ENCODE results near the gene CHST13.

The CHST13 gene

DNA sequence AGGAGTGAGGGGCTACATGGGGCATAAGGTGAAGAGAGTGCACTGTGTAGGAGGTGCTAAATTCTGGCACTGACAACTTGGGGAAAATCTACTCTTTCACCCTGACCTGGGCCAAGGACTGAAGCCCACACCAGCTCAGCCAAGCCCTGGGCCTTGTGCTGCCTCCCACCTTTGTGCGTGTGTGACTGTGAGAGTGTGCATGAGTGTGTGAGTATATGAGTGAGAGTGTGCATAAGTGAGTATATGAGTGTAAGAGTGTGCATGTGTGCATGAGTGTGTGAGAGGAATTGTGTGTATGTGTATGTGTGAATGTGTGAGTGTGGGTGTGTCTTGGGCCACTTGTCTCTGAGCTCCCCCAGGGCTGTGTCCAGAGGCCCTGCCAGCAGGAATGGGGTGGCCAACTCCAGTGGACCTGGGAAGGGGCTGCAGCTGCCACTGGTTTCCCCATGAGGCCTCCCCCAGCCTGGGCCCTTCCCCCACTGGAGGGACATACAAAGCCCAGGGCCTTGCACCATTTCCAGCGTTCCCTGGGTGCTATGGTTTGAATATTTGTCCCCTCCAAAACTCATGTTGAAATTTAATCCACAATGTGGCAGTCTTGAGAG, 19.6 kb downstream of the CHST13 start:
- DNase-seq, result no peak

DNA sequence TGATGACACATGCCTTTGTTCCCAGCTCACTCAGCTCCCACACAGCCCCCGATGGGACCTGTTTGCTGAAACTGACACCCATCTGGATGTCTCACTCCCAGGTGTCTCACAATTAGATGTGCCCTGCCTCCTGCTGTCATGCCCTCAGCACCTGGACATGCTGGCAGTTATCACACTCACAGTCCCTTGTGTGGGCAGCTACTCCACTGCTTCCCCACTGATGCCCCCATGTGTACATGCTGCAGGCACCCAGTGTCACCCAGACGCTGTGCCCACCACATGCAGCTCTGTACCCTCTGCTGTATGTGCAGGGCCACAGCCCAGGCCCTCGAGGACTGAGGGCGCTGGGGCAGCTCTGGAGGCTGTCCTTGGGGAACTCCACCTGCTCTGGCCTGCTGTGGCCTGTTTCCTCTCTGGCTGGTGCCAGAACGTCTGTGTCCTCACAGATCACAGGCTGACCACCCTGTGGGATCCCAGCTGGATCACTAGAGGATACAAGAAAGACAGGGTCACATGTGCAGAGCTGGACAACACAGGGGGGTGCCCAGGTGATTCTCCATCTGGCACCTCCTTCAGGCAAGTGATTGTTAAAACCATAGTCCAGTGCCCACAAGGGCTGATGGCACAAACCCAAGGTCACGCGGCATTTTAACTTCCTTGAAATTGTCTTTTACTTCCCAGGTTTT, 20.8 kb downstream of the CHST13 start:
- DNase-seq, result no peak

DNA sequence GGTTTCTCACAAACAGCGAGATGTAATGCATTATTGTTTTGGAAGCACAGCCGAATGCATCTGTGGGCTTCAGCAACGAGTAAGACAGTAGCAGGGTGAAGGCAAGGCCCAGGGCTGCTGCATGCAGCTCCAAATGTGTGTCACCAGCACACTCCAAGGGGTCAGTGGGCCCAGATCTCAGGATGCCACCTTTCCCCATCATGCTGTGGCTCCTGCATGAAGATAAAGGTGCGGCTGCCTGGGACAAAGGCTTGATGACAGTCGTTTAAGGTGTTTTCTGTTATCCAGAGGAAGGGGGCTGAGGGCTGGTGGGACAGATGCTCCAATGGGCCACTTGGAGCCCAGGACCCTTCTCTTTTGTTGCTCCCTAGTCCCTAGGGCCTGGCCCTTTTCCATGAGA, 21.6 kb downstream of the CHST13 start:
- DNase-seq, result no peak

DNA sequence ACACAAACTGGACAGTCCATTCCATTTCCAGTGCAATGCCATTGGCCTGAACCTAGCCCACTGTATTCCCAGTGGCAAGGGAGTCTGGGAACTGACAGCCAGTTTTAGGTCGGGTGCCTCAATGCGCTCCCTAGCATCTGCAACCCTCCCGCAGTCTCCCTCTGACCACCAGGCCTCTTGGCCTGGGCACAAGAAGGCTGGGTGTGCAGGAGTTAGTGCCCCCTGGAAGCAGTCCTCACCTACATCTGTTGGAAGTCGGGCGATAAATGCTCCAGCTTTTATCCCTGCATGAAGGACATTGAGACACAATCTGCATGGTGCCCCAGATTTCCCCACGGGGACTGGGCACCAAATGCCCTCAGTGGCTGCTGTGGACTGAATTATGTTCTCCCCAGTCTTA, 22.1 kb downstream of the CHST13 start:
- DNase-seq, result no peak

DNA sequence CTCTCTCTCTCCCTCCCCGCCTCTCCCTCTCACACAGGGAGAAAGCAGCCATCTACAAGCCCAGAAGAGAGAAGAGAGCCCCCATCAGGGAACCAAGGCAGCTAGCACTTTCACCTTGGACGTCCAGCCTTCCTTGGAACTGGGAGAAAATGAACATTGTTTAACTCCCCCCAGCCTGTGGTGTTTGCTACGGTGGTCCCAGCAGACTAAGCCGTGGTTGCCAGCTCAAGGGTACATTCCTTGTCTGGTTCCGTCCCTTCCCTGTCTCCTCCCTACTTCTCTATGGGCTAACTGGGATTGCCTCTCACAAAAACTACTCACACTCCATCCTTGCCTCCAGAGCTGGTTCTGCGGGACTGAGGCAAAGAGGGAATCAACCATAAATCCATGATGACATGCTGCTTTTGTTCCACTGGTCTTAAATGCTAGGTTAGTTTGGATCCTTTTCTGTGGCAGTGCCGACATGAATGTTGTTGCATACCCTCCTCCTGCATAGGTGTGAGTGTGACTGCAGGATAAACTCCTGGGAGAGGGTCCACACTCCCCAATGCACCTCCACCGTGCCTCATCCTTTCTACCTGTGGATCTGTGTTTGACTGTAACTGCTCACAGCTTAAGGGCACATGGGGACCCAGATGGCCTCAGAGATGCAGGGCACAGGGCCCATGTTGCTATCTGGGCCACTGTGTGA, 22.7 kb downstream of the CHST13 start:
- no peak for DNase-seq

DNA sequence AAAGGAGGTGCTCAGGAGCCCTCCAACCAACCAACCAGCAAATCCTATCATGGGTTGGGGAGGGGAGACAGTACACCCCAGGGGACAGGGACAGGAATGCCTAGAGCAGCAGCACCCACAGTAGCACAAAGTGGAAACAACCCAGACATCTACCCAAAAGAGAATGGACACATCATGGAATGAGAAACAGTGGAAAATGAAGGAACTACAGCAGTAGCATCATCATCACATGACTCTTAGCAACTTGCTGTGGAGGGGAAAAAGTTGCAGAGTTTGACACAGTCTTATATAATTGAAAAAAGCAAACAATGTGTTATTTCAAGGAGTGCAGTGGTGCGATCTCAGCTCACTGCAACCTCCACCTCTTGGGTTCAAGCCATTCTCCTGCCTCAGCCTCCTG, 23.8 kb downstream of the CHST13 start:
- no peak for DNase-seq

DNA sequence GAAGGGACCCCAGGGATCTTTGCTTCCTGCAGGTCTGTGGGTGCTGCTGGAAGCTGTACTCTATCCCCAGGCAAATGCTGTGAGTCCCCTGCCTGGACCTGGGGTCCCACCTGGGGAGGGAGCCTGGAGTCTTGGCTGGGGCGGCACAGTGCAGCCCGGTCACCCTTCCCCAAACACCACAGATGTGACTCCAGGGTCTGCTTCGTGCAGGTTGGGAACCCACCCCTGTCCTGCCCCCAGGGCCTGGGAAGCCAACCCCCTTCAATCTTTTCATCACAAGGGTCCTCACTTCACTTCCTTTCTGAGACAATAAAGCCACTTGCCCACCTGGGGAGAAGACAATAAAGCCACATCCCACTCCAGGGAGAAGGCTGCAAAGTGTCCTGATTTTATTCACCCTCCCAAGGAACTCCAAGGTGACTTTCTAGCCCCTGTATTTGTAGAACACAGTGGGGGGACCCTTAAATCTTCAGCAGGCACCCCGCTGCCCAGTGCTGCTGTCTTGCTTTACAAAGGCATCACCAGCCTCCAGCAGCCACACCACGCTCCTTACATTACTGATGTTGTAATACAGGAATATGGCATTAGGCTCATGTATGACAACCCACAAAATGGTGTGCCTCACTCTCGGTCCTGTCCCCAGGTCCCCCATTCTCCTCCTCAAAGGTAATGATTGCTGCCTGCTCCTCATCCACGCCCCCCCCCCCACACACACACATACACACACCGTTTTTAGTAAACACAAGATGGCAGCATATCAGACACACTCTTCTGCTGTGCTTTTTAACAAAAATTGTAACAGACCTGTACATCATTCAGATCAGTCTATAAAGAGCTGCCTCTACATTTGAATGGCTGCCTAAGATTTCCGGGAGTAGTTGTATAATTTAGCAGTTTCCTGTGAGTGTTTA, 24.9 kb downstream of the CHST13 start:
- no peak for DNase-seq

DNA sequence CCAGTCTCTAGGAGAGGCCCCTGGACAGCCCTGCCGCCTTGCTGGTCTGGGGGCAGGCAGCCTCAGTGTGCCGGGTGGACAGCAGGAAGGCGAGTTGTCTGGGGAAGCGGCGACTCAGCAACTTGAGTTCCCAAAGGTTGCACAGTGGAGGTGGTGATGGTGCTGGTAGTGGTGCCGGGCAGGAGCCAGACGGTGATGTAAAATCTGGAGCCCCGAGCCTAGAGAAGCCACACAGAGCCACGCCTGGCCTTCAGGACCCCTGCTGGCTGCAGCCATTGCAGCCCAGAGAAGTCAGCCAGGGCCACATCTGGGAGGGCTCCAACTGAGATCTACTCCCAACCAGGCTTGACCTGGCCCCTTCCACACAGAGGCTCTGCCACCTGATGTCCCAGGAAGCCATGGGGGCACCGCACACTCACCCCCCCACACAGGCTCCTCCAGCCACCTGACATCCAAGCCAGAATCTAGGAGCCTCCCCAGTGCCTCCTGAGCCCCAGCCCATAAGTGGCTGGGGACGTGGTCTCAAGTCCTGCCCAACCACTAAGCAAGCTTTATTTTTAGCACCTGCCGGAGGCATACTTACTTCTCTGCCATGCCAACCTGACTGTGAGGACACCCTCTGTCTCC, 26.0 kb downstream of the CHST13 start:
- DNase-seq, result no peak

DNA sequence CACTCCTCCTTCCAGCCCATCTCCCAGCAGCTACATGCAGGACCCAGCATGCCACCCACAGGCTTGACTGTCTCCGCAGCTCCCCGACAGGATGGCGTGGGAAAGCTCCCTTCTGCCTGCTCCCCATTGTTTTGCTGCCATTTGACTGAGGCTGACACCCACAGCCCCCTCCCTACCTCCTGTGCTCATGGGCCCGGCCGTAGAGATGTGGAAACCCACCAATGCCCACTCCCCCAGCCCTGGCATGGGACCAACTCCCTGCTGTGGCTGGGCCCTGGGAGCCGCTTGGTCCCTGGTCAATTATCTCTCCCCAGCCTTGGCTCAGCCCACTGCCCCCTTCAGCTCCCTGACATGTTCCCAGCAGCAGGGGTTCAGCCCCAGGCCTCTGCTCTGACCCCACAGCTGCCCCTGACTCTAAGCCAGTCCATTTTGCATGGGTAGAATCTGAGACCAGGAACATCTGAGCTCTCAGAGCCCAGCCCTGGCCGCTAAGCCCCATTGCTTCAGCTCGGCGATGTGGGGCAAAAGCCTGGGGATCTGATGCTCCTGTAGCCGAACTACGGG, 26.6 kb downstream of the CHST13 start:
- no peak for DNase-seq

DNA sequence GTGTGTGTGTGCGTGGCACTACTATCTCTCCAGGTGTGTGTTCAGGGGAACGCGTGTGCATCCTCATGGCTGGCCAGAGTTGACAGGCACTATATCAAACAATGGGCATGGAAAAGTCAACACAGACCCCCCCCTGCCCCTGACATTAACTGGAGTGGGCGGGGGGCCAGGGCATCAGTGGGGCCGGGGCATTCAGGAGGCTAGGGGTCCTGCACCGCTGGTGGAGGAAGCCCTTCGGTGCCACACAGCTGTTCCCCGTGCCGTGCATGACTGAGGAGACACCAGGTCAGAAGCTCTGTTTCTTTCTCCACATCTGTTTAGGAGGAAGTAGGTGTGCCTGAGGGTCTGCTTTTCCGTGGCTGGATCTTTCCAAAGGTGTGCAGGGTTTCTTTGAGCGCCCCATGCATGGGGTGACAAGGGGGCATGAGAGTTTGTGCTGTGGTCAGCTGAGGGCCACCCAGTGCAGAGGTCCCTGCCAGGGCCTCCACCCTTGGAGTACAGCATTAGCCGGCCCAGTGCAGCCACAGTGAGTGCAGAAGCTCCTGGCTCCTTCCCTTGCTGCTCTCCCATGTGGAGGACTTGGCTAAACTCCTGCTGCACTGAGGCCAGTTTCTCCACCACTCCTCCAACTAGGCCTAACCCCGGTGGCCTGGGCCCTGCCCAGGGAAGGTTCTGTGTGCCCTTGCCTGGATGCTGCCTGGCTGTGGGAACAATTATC, 27.3 kb downstream of the CHST13 start:
- no peak for DNase-seq

DNA sequence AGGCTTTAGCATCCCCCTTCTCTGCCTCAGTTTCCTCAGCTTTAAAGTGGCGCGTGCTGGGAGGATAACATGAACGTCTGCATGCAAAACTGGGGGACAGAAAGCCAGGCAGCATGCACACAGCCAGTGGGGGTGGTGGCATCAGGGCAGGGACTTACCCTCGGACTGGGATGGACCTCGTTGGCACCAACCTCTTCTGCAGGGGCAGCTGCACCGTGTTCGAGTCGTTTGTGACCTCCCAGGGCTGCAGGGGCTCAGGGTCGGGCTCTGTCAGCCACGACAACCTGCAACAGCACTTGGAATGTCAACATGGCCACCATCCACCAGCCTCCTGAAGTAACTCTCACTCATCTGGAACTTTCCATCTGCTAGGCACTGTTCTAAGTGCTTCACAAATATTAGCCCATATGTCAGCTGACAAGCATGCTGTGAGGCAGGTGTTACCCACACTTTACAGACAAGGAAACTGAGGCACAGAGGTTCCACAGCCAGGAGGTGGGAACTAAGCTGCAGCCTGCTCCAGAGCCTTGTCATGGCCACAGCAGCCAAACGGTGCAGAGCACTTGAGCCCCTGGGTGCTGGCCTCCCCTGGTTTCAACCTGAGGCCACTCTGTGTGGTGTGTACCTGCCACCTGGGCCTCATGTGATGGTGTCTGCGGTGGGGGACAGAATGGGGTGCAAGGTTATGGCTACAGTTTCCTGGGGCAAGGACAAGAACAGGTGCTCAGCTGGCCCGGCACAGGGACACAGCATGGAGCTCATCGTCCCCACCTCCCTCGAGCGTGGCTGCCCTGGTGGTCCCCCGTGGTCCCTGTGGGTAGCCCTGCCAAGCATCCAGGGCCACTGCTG, 28.1 kb downstream of the CHST13 start:
- DNase-seq, result no peak

DNA sequence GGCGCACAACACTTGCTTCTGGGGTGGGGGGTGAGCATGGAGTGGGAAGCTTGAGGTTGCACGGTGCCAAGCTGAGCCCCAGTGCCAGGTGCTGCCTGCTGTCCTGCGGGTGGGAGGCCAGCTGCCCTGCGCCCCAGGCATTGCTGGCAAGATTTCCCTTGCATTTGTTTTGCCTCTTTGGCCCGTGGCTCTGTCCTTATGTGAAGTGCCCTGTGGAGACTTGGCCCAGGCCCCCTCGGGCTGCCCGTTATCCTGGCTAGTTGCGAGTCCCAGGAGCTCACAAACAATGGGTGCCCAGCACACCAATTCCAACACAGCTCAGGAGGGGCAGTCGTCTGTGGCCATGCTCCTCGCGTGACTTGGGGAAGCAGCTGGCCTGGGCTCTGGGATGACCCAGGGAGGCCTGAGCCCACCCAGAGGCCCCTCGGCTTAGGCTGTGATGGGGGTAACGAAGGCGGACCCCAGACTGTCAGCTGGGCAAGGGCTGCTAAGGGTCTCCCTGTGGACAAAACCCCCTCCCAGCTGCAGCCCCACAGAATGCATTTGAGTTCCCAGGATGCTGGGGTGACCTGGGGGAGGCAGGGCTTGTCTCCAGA, 28.8 kb downstream of the CHST13 start:
- no peak for DNase-seq

DNA sequence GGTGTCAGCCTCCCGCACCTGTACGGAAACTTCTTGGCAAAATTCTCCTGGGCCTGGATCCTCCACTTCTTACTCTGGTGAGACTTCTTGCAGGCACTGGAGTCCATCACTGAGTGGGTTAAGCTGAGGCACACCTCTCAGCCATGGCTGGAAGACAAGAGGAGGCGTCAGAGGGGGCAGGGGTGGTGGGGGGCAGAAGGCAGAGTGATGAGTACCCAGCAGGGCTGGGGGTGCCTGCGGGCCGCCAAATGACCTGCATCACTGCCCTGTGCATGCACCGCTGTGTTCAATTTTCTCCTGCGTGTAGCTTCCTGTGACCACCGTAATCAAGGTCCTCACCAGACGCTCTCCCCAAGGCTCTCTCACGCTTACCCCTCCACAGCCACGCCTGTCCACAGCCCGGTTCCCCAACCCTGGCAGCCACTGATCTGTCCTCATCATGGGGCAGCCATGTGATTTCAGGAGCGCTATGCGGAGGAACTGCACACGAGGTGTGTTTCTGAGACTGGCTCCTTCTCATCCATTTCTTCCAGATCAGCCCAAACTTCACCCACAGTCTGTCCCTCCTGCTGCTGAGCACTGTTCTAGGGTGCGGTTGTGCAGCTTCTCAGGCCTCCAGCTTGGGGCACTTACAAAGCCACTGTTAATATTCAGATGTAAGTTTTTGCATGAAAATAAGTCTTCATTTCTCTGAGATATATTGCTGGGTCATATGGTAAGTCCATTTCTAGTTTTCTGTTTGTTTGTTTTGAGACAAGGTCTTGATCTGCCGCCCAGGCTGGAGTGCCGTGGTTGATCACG, 29.5 kb downstream of the CHST13 start:
- no peak for DNase-seq

DNA sequence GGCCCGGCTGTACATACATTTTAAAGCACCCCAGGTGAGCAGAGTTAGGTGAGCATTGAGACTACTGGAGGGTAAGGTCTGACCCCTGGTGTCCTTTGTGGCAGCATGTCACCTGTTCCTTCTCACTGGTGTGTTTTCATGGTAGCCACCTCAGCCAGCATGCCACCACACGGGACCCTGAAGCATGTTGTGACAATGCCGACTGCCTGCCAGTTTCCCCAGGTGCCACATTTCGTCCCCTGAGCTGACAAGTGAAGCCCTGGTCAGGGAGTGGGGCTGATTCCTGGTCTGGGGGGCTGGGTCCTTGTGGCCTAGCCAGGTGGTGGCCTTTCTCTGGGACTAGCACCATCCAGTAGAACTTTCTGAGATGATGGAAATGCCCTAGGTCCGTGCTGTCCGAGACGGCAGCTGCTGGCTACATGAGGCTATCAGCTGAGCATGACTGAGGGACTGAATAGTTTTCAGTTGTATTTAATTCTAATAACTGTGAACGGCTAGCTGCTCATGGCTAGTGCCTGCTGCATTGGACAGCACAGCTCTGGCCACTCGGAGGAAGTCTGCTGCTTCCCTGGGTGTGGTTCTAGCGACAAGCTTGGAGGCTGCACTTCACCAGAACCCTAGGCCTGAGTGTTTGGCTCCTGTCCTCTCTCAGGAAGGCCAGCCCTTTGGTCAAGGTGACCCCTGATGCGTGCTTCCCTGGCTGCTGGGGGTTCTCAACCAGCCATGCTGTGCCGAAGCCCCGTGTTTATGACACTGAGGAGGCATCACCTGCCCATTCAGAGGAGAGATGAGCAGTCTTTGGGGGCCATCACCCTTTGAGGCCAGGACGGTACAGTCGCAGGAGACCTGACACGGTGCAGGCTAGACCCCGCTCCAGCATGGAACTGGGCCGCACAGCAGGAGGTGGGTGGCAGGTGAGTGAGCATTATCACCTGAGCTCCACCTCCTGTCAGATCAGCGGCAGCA, 30.9 kb downstream of the CHST13 start:
- no peak for DNase-seq

DNA sequence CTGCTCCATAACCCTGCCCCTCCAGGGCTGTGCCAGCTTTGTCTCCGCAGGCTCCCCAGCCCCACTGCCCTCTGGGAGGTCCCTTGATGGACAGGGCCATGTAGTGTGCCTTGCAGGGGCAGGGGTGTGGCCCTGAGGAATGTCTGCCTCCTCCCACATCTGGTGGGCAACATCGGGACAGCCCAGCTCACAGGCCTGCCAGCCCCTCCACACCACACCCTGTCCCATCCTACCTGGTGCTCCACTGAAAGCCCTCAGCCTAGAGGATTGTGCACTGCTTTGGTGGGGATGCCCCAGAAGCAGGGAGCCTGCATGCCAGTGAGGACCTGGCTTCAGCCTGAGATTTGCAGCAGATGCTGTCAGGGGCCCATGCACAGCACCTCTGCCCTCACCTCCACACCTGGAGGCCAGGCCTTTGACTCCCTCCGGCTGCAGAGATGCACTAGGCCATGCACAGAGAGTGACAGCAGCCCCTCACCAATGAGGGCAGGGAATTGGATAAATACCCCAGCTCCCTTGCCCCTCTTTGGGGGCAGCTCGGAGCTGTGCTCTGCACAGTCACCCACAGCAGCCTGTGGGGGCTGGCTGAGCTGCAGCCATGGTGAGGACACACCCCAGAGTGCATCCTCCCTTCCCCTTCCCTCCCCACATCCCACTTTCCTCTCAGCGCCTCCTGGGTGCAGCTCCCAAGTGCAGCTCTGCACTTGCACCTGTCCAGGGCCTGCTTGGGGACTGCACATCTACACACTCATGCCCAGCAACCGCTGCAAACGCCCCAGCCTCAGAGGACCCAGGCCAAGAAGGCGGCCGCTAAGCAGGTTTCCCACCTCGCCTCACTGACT, 32.1 kb downstream of the CHST13 start:
- no peak for DNase-seq

DNA sequence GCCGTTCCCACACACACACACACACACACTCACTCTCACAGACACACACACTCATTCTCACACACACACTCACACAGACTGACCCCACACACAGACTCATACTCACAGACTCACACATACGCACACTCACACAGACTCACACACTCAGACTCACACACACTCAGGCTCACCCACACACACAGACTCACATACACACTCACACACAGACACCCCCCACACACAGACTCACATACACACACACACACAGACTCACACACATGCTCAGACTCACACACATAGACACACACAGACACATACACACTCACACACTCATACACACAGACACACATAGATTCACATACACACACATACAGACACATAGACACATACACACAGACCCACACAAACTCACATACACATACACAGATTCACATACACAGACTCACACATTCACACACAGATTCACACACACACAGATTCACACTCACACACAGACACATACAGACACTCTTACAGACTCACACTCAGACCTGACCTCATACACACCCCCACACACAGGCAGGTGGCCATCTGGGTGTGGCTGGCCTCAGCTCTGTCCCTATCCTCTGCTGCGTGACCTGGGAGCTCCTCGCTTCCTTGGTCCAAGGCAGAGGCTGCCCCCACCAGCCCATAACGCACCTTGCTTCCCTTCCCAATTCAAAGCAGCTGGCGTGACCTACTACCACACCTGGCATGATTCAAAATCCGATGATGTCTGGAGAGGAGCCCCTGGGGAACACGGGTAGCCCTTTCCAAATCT, 32.9 kb downstream of the CHST13 start:
- no peak for DNase-seq

DNA sequence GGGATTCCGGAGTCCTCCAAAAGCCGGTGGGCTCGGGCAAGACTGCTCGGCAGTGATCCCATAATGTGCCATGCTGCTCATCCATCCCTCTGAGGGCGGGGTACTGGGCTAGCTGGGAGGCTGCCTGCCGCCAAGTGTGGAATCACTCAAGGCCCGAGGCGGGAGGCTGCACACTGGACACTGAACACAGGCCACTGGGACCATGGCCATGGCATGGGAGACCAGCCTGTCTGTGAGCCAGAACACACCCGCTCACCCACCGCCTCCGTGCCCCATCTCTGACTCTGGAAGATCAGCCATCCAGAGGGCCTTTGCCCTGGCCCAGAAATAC, 33.4 kb downstream of the CHST13 start:
- no peak for DNase-seq

Measured in activated naive CD4-positive, alpha-beta T cell treated with Interleukin-2 at 50 U/mL for 16 hours (primary cell).